Sigmoid colon (tissue), 7 donors: ENCODE results near the gene NR2F1-AS1. TPM values are rescaled to one million over a fixed set of nuclear protein-coding genes. Genes with fewer than 3 reads are reported as not detected.

Experiments
- DNase-seq: peaks from one replicate; pipeline ENCODE4 v3.0.0-alpha.2; 2019
- H3K27ac ChIP-seq, 4 donors: fragments of 200-600 bp; sonication (generic); one replicate each; pipeline ENCODE4 v1.5.1; 2016 to 2019; ENCODE audit warnings: mild to moderate bottlenecking in 1 of 4
- H3K27me3 ChIP-seq, 3 donors: fragments of 200-600 bp; sonication (generic); one replicate each; pipeline ENCODE4 v1.5.1; 2019; ENCODE audit warnings: mild to moderate bottlenecking in 1 of 3
- H3K36me3 ChIP-seq, 4 donors: fragments of 200-600 bp; sonication (generic); one replicate each; pipeline ENCODE4 v1.5.1; 2016 to 2019
- H3K4me1 ChIP-seq, 4 donors: fragments of 200-600 bp; sonication (generic); one replicate each; pipeline ENCODE4 v1.5.1; 2017 to 2019
- H3K4me3 ChIP-seq, 4 donors: fragments of 200-600 bp; sonication (generic); one replicate each; pipeline ENCODE4 v1.5.1; 2017 to 2019; ENCODE audit warnings: mild to moderate bottlenecking in 2 of 4, moderate library complexity in 1 of 4
- H3K9me3 ChIP-seq, 4 donors: fragments of 200-600 bp in 3 of 4; sonication (generic) in 3 of 4; one replicate each; pipeline versions ENCODE4 v1.5.1 to v1.6.1; 2013 to 2019
- CTCF ChIP-seq, 4 experiments: fragments of 450-650 bp in 3 of 4; fragments of 200-600 bp in 1 of 4; IDR thresholded peaks; one replicate each; pipeline ENCODE4 v1.5.1; 2016 to 2019; ENCODE audit warnings: antibody characterized with exemption in 4 of 4, mild to moderate bottlenecking in 3 of 4, moderate library complexity in 2 of 4
- EP300 ChIP-seq, 4 donors: sonication (generic); formaldehyde crosslinking; IDR thresholded peaks; one replicate each; pipeline ENCODE4 v1.6.1; 2017; ENCODE audit warnings: antibody characterized with exemption in 4 of 4
- POLR2A ChIP-seq, 2 donors: fragments of 450-650 bp; IDR thresholded peaks; one replicate each; pipeline ENCODE4 v1.6.1; 2016; ENCODE audit warnings: antibody characterized with exemption in 2 of 2, mild to moderate bottlenecking in 2 of 2, moderate library complexity in 2 of 2
- POLR2AphosphoS5 ChIP-seq, 4 donors: sonication (generic); formaldehyde crosslinking; IDR thresholded peaks; one replicate each; pipeline ENCODE4 v1.6.1; 2017; ENCODE audit warnings: antibody characterized with exemption in 4 of 4
- WGBS, 2 donors: extraction: QIAGEN DNeasy Blood & Tissue Kit; methylation state at CpG; one replicate each; pipeline ENCODE4 v1.1.7; 2013; 5-methylcytosine and 5-hydroxymethylcytosine counted together
- intact Hi-C: fragments of 100-400 bp; cut with DNase I; formaldehyde crosslinking; loops from one replicate; pipeline ENCODE4 v1.15.1; 2023
- polyA plus RNA-seq, 3 donors: library from polyadenylated mRNA; stranded (reverse); fragments of 200-250 nt; gene quantifications; one replicate each; pipeline ENCODE4 v1.2.3, GENCODE V29; 2013
- total RNA-seq, 4 donors: library from RNA; depleted of rRNA; stranded (reverse); fragments of >200 nt; gene quantifications; one replicate each; pipeline ENCODE4 v1.1.0, GENCODE V29; 2016
- donor health status: healthy with polysubstance abuse.
- donor health status: Bipolar disorder and iron deficiency.
- donor health status: healthy.

Gene NR2F1-AS1
- total and polyA plus RNA-seq, 7 donors: 1.4 to 15.2 (median 8.9) TPM

GRCh38 chr5:93384026-93384425 lies 197.0 kb downstream of the NR2F1-AS1 start:
- 77 to 87% methylated on average over 4 of the region's 4 CpGs for WGBS, 2 donors
- Histone ChIP-seq H3K4me1 (no peaks in the 10 kb centered on the region), H3K36me3 (no peaks in the 10 kb centered on the region), H3K27ac (no peak overlapping the region), H3K27me3 (no peaks in the 10 kb centered on the region), H3K4me3 (no peak overlapping the region), H3K9me3 (no peaks in the 10 kb centered on the region)
- no peak for DNase-seq
- intact Hi-C loops: no loop called here
- no peak for TF ChIP-seq POLR2A (IDR thresholded peaks at IDR 0.05)
- TF ChIP-seq POLR2AphosphoS5 (IDR thresholded peaks at IDR 0.05): no peak

DNA sequence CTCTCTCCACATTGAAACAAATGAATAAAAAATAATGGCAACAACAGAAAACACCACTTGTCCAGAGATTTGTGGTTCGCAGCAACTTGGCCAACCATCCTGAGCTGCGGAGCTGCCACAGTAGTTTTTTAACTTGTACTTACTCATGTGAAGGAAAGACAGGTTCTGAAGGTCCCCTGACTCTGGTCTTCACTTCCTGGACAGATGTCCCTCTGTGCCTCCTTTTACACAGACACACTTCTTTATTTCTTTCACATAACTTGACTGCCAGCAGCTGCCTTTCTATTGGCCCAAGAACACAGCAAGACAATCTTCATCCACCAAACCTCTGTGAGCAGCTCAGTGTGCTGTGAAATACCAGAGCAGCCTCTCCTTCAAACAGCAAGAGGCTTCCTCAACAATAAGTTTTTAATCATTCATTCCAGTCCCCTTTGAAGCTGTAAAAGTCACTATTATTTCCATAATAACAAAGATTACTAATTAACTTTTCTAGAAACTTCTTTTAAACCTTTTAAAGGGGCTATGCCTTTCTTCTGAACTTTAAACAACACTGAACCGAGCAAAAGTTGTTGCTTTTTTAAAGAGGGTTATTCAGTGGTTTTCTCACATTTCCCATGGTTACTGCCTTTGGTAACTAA lies 198.7 kb downstream of the NR2F1-AS1 start:
- no peaks in the 10 kb centered on the region for H3K9me3 ChIP-seq
- intact Hi-C loops: no loop called here
- no peak for DNase-seq

GRCh38 chr5:93381057-93381456 lies 200.0 kb downstream of the NR2F1-AS1 start:
- WGBS, 2 donors: 83 to 88% methylated on average over 4 of the region's 4 CpGs
- H3K36me3 ChIP-seq: no peaks in the 10 kb centered on the region
- intact Hi-C loops: no loop called here
- TF ChIP-seq POLR2AphosphoS5 (IDR thresholded peaks at IDR 0.05) (no peak), POLR2A (IDR thresholded peaks at IDR 0.05) (no peak), CTCF (IDR thresholded peaks at IDR 0.05) (no peak), EP300 (IDR thresholded peaks at IDR 0.05) (no peak)
- no peak overlapping the region for H3K27ac ChIP-seq
- no peaks in the 10 kb centered on the region for H3K9me3 ChIP-seq
- DNase-seq: no peak
- H3K4me1 ChIP-seq: no peaks in the 10 kb centered on the region
- no peaks in the 10 kb centered on the region for H3K27me3 ChIP-seq
- no peak overlapping the region for H3K4me3 ChIP-seq

More for the DNA sequence above, 198.7 kb downstream of the NR2F1-AS1 start:
- no peaks in the 10 kb centered on the region for H3K27me3 ChIP-seq
- no peak overlapping the region for H3K4me3 ChIP-seq
- H3K27ac ChIP-seq: no peak overlapping the region
- H3K4me1 ChIP-seq: no peaks in the 10 kb centered on the region
- WGBS, 2 donors: 75 to 76% methylated on average over 3 of the region's 3 CpGs
- no peaks in the 10 kb centered on the region for H3K36me3 ChIP-seq
- no peak for TF ChIP-seq POLR2A (IDR thresholded peaks at IDR 0.05)
- no peak for TF ChIP-seq CTCF (IDR thresholded peaks at IDR 0.05)
- TF ChIP-seq POLR2AphosphoS5 (IDR thresholded peaks at IDR 0.05): no peak
- TF ChIP-seq EP300 (IDR thresholded peaks at IDR 0.05): no peak

GRCh38 chr5:93378073-93378472 lies 202.9 kb downstream of the NR2F1-AS1 start:
- intact Hi-C loops: no loop called here
- TF ChIP-seq CTCF (IDR thresholded peaks at IDR 0.05): no peak
- TF ChIP-seq POLR2A (IDR thresholded peaks at IDR 0.05): no peak
- no peak for TF ChIP-seq POLR2AphosphoS5 (IDR thresholded peaks at IDR 0.05)
- no peak for TF ChIP-seq EP300 (IDR thresholded peaks at IDR 0.05)
- Histone ChIP-seq H3K4me3 (no peak overlapping the region), H3K4me1 (no peaks in the 10 kb centered on the region), H3K9me3 (no peaks in the 10 kb centered on the region), H3K36me3 (no peaks in the 10 kb centered on the region), H3K27ac (no peak overlapping the region), H3K27me3 (no peaks in the 10 kb centered on the region)
- WGBS, 2 donors: 29 to 49% methylated on average over 2 of the region's 2 CpGs
- no peak for DNase-seq

GRCh38 chr5:93371893-93372292 lies 209.1 kb downstream of the NR2F1-AS1 start:
- Histone ChIP-seq H3K36me3 (no peaks in the 10 kb centered on the region), H3K27ac (no peak overlapping the region), H3K4me3 (no peak overlapping the region), H3K9me3 (no peaks in the 10 kb centered on the region), H3K4me1 (no peaks in the 10 kb centered on the region), H3K27me3 (no peaks in the 10 kb centered on the region)
- intact Hi-C loops: no loop called here
- TF ChIP-seq POLR2AphosphoS5 (IDR thresholded peaks at IDR 0.05): no peak
- no peak for TF ChIP-seq EP300 (IDR thresholded peaks at IDR 0.05)
- TF ChIP-seq POLR2A (IDR thresholded peaks at IDR 0.05): no peak
- no peak for TF ChIP-seq CTCF (IDR thresholded peaks at IDR 0.05)
- WGBS, 2 donors: 92 to 93% methylated on average over 2 of the region's 2 CpGs
- no peak for DNase-seq
